Measurements from ENCODE around the gene RASGEF1C. TPM values are rescaled to one million over a fixed set of nuclear protein-coding genes. Genes with fewer than 3 reads are reported as not detected.

RASGEF1C gene
- total and polyA plus RNA-seq, 8 donors, result 0.20 to 6.8 (median 0.86) TPM; not detected in 4

- H3K4me3 ChIP-seq, result no peak overlapping the region
- intact Hi-C loops (cut with DNase I; ENCODE audit: low total_unique reads), result no loop called here
- TF ChIP-seq EP300 (IDR thresholded peaks at IDR 0.05) (no peak), CTCF (IDR thresholded peaks at IDR 0.05) (no peak), POLR2A (IDR thresholded peaks at IDR 0.05) (no peak), POLR2AphosphoS5 (IDR thresholded peaks at IDR 0.05) (no peak)
- peak in 1 of 2 donors; percentile 11 for DNase-seq
- WGBS, 5 donors, result 91 to 98% (median 94%) methylated on average over 3 to 5 of the region's 5 CpGs
- no peaks in the 10 kb centered on the region for H3K36me3 ChIP-seq
- no peak overlapping the region for H3K27ac ChIP-seq
- peaks cover 0 to 15% (median under 1%) of the 10 kb centered on the region in 4 donors for H3K9me3 ChIP-seq
- no peaks in the 10 kb centered on the region for H3K4me1 ChIP-seq
- H3K27me3 ChIP-seq, result no peaks in the 10 kb centered on the region
Measured at GRCh38 chr5:180154821-180155364, 54.1 kb downstream of the RASGEF1C start.

DNA sequence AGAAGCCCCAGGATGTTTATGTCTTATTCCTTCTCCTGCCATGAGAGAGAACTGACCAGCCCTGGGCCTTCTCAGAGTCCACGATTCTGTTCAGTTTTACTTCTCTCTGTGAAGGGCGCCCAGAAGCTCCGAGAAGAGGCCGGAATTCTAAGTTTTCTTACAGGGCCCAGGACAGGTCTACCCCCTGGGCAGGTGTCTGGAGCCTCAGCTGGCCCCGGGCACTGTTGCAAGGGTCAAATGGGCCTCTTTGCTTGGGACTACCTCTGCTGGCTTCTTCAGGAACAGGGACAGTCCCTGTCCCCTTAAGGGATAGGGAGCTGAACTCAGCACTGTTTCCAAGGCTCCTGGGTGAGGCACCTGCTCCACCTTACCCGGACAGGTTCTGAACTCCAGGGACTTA, 55.0 kb downstream of the RASGEF1C start:
- intact Hi-C loops (cut with DNase I; ENCODE audit: low total_unique reads), result no loop called here
- Histone ChIP-seq H3K9me3 (peaks cover 0 to 24% (median 8%) of the 10 kb centered on the region in 4 donors), H3K36me3 (no peaks in the 10 kb centered on the region), H3K27me3 (no peaks in the 10 kb centered on the region), H3K27ac (no peak overlapping the region), H3K4me3 (no peak overlapping the region), H3K4me1 (no peaks in the 10 kb centered on the region)
- peak in 1 of 2 donors; percentile 5 for DNase-seq
- WGBS, 5 donors, result 53 to 81% (median 73%) methylated on average over 3 to 6 of the region's 6 CpGs
- TF ChIP-seq EP300 (IDR thresholded peaks at IDR 0.05), result no peak
- no peak for TF ChIP-seq CTCF (IDR thresholded peaks at IDR 0.05)
- TF ChIP-seq POLR2A (IDR thresholded peaks at IDR 0.05), result no peak
- TF ChIP-seq POLR2AphosphoS5 (IDR thresholded peaks at IDR 0.05), result no peak

- intact Hi-C loops (cut with DNase I; ENCODE audit: low total_unique reads), result no loop called here
- Histone ChIP-seq H3K27me3 (no peaks in the 10 kb centered on the region), H3K36me3 (no peaks in the 10 kb centered on the region), H3K27ac (no peak overlapping the region), H3K4me3 (no peak overlapping the region), H3K4me1 (no peaks in the 10 kb centered on the region), H3K9me3 (peaks cover 0 to 26% (median 11%) of the 10 kb centered on the region in 4 donors)
- WGBS, 5 donors, result 0 to 35% (median 0%) methylated on average over 1 of the region's 1 CpG
- TF ChIP-seq CTCF (IDR thresholded peaks at IDR 0.05) (no peak), POLR2AphosphoS5 (IDR thresholded peaks at IDR 0.05) (no peak), POLR2A (IDR thresholded peaks at IDR 0.05) (no peak), EP300 (IDR thresholded peaks at IDR 0.05) (no peak)
- no peak for DNase-seq
Measured at GRCh38 chr5:180153099-180153498, 55.9 kb downstream of the RASGEF1C start.

- H3K9me3 ChIP-seq, result peaks cover 5 to 19% (median 13%) of the 10 kb centered on the region in 4 donors
- no peak overlapping the region for H3K4me3 ChIP-seq
- TF ChIP-seq EP300 (IDR thresholded peaks at IDR 0.05), result no peak
- no peak for TF ChIP-seq POLR2A (IDR thresholded peaks at IDR 0.05)
- no peak for TF ChIP-seq CTCF (IDR thresholded peaks at IDR 0.05)
- TF ChIP-seq POLR2AphosphoS5 (IDR thresholded peaks at IDR 0.05), result no peak
- DNase-seq, result peak in 1 of 2 donors; percentile 1
- no peaks in the 10 kb centered on the region for H3K4me1 ChIP-seq
- intact Hi-C loops (cut with DNase I; ENCODE audit: low total_unique reads), result no loop called here
- H3K36me3 ChIP-seq, result no peaks in the 10 kb centered on the region
- H3K27ac ChIP-seq, result no peak overlapping the region
- 71 to 80% (median 75%) methylated on average over 13 to 16 of the region's 16 CpGs for WGBS, 5 donors
- H3K27me3 ChIP-seq, result peaks cover 0 to 38% (median 9%) of the 10 kb centered on the region in 3 donors
Measured at GRCh38 chr5:180143656-180144364, 65.2 kb downstream of the RASGEF1C start.
